IMR-90 (cell line): ENCODE data around the gene CPSF4. TPM values are rescaled to one million over a fixed set of nuclear protein-coding genes. Genes with fewer than 3 reads are reported as not detected.

Experiments
- ATAC-seq: fragments of 200-7000 bp; cut with Tn5 transposase; 2 replicates; pipeline ENCODE4 v1.9.1; 2020; ENCODE audit warnings: low read depth, mild to moderate bottlenecking, moderate library complexity
- BruUV-seq: library from RNA; stranded (reverse); fragments of 400-500 nt; replicated peaks from 2 replicates; lab custom pipeline; 2021; lab: Mats Ljungman, UMichigan
- CTCF ChIA-PET: fragments of 300-600 bp; formaldehyde crosslinking; extraction: SDS; loops from one replicate; lab custom pipeline; 2021; ENCODE audit warnings: antibody characterized with exemption; lab: Yijun Ruan, JAX
- POLR2A ChIA-PET: fragments of 300-600 bp; sonication (Branson Sonifier 250); formaldehyde crosslinking; loops from one replicate; lab custom pipeline; 2022; ENCODE audit warnings: antibody characterized with exemption; ENCODE audit not compliant: unreplicated experiment; lab: Charles Lee
- DNase-seq: peaks from one replicate; pipeline ENCODE4 v3.0.0; 2013
- H2AFZ ChIP-seq: replicated peaks from 2 replicates; pipeline ENCODE3; 2013; ENCODE audit warnings: low read length, mild to moderate bottlenecking; ENCODE audit not compliant: poor library complexity
- H2AK5ac ChIP-seq: 2 replicates; pipeline ENCODE4 v1.6.1; 2013; ENCODE audit warnings: low read depth, low read length, inconsistent platforms
- H2AK9ac ChIP-seq: replicated peaks from 2 replicates; pipeline ENCODE3; 2013; ENCODE audit warnings: mild to moderate bottlenecking, low read depth, low read length, moderate library complexity; ENCODE audit not compliant: poor library complexity
- H2BK120ac ChIP-seq: 2 replicates; pipeline ENCODE4 v1.6.1; 2013; ENCODE audit warnings: low read depth, low read length, inconsistent platforms
- H2BK15ac ChIP-seq: 3 replicates; pipeline ENCODE4 v1.6.1; 2013; ENCODE audit warnings: low read depth, low read length, inconsistent platforms
- H2BK20ac ChIP-seq: 2 replicates; pipeline ENCODE4 v1.6.1; 2013; ENCODE audit warnings: low read depth, mild to moderate bottlenecking, inconsistent platforms, low read length, moderate library complexity
- H2BK5ac ChIP-seq: 2 replicates; pipeline ENCODE4 v1.6.1; 2013; ENCODE audit warnings: mild to moderate bottlenecking, low read depth, low read length, inconsistent platforms; ENCODE audit not compliant: poor library complexity, severe bottlenecking
- H3K14ac ChIP-seq: replicated peaks from 2 replicates; pipeline ENCODE4 v1.6.1; 2013; ENCODE audit warnings: low read depth, low read length, inconsistent platforms
- H3K18ac ChIP-seq: 2 replicates; pipeline ENCODE4 v1.6.1; 2013; ENCODE audit warnings: low read depth, low read length, control low read depth
- H3K23ac ChIP-seq: 2 replicates; pipeline ENCODE4 v1.6.1; 2013; ENCODE audit warnings: low read depth, low read length, inconsistent platforms
- H3K27ac ChIP-seq: 2 replicates; pipeline ENCODE4 v1.5.1; 2013; ENCODE audit warnings: mild to moderate bottlenecking, control low read depth, low read length; ENCODE audit not compliant: insufficient read depth
- H3K27me3 ChIP-seq: 2 replicates; pipeline ENCODE4 v1.6.1; 2013; ENCODE audit warnings: low read length; ENCODE audit not compliant: control insufficient read depth, insufficient read depth
- H3K36me3 ChIP-seq: 2 replicates; pipeline ENCODE4 v1.6.1; 2013; ENCODE audit warnings: low read length, mixed read lengths; ENCODE audit not compliant: control insufficient read depth, insufficient read depth
- H3K4ac ChIP-seq: 2 replicates; pipeline ENCODE4 v1.6.1; 2013; ENCODE audit warnings: low read depth, low read length, inconsistent platforms
- H3K4me1 ChIP-seq: 2 replicates; pipeline ENCODE4 v1.6.1; 2013; ENCODE audit warnings: low read length, mixed read lengths; ENCODE audit not compliant: control insufficient read depth, insufficient read depth
- H3K4me2 ChIP-seq: 2 replicates; pipeline ENCODE4 v1.6.1; 2013; ENCODE audit warnings: low read depth, mild to moderate bottlenecking, control low read depth, low read length, moderate library complexity
- H3K4me3 ChIP-seq: 2 replicates; pipeline ENCODE4 v1.5.1; 2013; ENCODE audit warnings: low read depth, mild to moderate bottlenecking, control low read depth, low read length, moderate library complexity; ENCODE audit not compliant: insufficient read depth
- H3K56ac ChIP-seq: 2 replicates; pipeline ENCODE4 v1.6.1; 2013; ENCODE audit warnings: low read length, inconsistent platforms; ENCODE audit not compliant: insufficient read depth; ENCODE audit errors: extremely low read depth
- H3K79me1 ChIP-seq, 2 experiments: 2 replicates each; pipeline ENCODE4 v1.6.1; 2013; ENCODE audit warnings: low read length in 2 of 2, inconsistent platforms in 1 of 2, low read depth in 1 of 2
- H3K9ac ChIP-seq: 2 replicates; pipeline ENCODE4 v1.6.1; 2013; ENCODE audit warnings: low read depth, low read length, control low read depth
- H3K9me1 ChIP-seq: 2 replicates; pipeline ENCODE4 v1.6.1; 2013; ENCODE audit warnings: low read length, inconsistent platforms; ENCODE audit not compliant: insufficient read depth
- H3K9me3 ChIP-seq: 2 replicates; pipeline ENCODE4 v1.6.1; 2013; ENCODE audit warnings: low read length; ENCODE audit not compliant: control insufficient read depth, insufficient read depth
- H4K20me1 ChIP-seq: 2 replicates; pipeline ENCODE4 v1.6.1; 2013; ENCODE audit warnings: low read length, inconsistent platforms; ENCODE audit not compliant: insufficient read depth
- H4K5ac ChIP-seq: 2 replicates; pipeline ENCODE4 v1.6.1; 2013; ENCODE audit warnings: mild to moderate bottlenecking, low read depth, low read length, control low read depth
- H4K8ac ChIP-seq, 2 experiments: 2 replicates each; pipeline ENCODE4 v1.6.1; 2013; ENCODE audit warnings: low read depth in 2 of 2, low read length in 2 of 2, control low read depth in 1 of 2, inconsistent platforms in 1 of 2
- H4K91ac ChIP-seq: 2 replicates; pipeline ENCODE4 v1.6.1; 2013; ENCODE audit warnings: low read depth, low read length, inconsistent platforms; ENCODE audit not compliant: insufficient read depth
- BHLHE40 ChIP-seq: fragments of 150-350 bp; IDR thresholded peaks from 2 replicates; pipeline ENCODE4 v1.6.1; 2016; ENCODE audit warnings: mild to moderate bottlenecking, low read depth, low read length
- CHD1 ChIP-seq: IDR thresholded peaks from 2 replicates; pipeline ENCODE4 v1.6.1; 2012; ENCODE audit warnings: low read depth, low read length, improper control_type of control experiment
- CTCF ChIP-seq: conservative IDR thresholded peaks from 2 replicates; pipeline ENCODE4 v1.5.1; 2012; ENCODE audit warnings: mild to moderate bottlenecking, low read depth, low read length, improper control_type of control experiment
- ELK1 ChIP-seq: fragments of 150-350 bp; IDR thresholded peaks from 2 replicates; pipeline ENCODE4 v1.6.1; 2016; ENCODE audit warnings: low read depth, mild to moderate bottlenecking, low read length, moderate library complexity, borderline replicate concordance
- FOS ChIP-seq: fragments of 150-350 bp; IDR thresholded peaks from 2 replicates; pipeline ENCODE4 v1.6.1; 2016; ENCODE audit warnings: low read depth, low read length
- RFX5 ChIP-seq: IDR thresholded peaks from 2 replicates; pipeline ENCODE4 v1.8.0; 2012; ENCODE audit warnings: low read depth, mild to moderate bottlenecking, low read length, moderate library complexity
- SMC3 ChIP-seq: fragments of 150-350 bp; IDR thresholded peaks from 2 replicates; pipeline ENCODE4 v1.6.1; 2016; ENCODE audit warnings: low read depth, mild to moderate bottlenecking, antibody characterized with exemption, low read length, moderate library complexity
- WGBS, 2 experiments: methylation state at CpG; one replicate each; pipeline versions ENCODE4 v1.1.5 to v1.1.7; 2013; ENCODE audit warnings: missing lambda C conversion rate in 2 of 2; ENCODE audit not compliant: insufficient read length in 1 of 2; ENCODE audit errors: extremely low coverage in 2 of 2; 5-methylcytosine and 5-hydroxymethylcytosine counted together
- dilution Hi-C: fragments of 300-500 bp; cut with HindIII; formaldehyde crosslinking; loops from one replicate; pipeline ENCODE4 v1.14.3; 2018; ENCODE audit warnings: low sequenced_read_pairs; ENCODE audit not compliant: unreplicated experiment
- in situ Hi-C: fragments of 300-500 bp; cut with MboI; formaldehyde crosslinking; loops from 3 replicates; pipeline ENCODE4 v1.14.3; 2019; ENCODE audit warnings: low sequenced_read_pairs, inconsistent platforms, mixed read lengths
- intact Hi-C: fragments of 100-400 bp; cut with micrococcal nuclease; formaldehyde crosslinking; loops from 2 replicates; pipeline ENCODE4 v1.10.0; 2022
- polyA plus RNA-seq, 3 experiments: library from polyadenylated mRNA; depleted of rRNA; stranded (reverse); fragments of >200 nt; gene quantifications; 2 replicates each; pipeline ENCODE4 v1.2.3, GENCODE V29; 2012; ENCODE audit warnings: low replicate concordance in 1 of 3
- total RNA-seq: library from RNA; depleted of rRNA; stranded (reverse); fragments of >200 nt; gene quantifications from 2 replicates; pipeline ENCODE4 v1.2.3, GENCODE V29; 2012

Gene CPSF4
- total and polyA plus RNA-seq, 2 of the 4 experiments (the other 2 are of a cell fraction): 23.8 to 44.9 TPM

GRCh38 chr7:99392046-99392445, 46.7 kb upstream of the CPSF4 start:
- peaks cover 47% of the 10 kb centered on the region for H4K20me1 ChIP-seq
- dilution Hi-C loops: no loop called here
- H2BK15ac ChIP-seq: no peak overlapping the region
- H3K4me3 ChIP-seq: no peak overlapping the region
- no CpG with 5 or more reads among the region's 8 CpGs for WGBS, 2 experiments
- peaks cover 5 to 50% of the 10 kb centered on the region in 2 experiments for H3K79me1 ChIP-seq
- no peak overlapping the region for H2BK5ac ChIP-seq
- no peak overlapping the region for H4K8ac ChIP-seq
- in situ Hi-C loops: no loop called here
- no peak overlapping the region for H3K14ac ChIP-seq
- H3K56ac ChIP-seq: no peak overlapping the region
- no peak overlapping the region for H2BK20ac ChIP-seq
- no peak overlapping the region for H3K18ac ChIP-seq
- peaks cover 3% of the 10 kb centered on the region for H3K9me1 ChIP-seq
- H3K27me3 ChIP-seq: no peaks in the 10 kb centered on the region
- CTCF ChIA-PET: interaction anchor here (0.8 kb wide), 1 partner anchor 390 kb away, joined by 3 read pairs; no protein-coding TSS in a partner anchor
- no peak overlapping the region for H4K5ac ChIP-seq
- no peak overlapping the region for H2AFZ ChIP-seq
- H3K9ac ChIP-seq: no peak overlapping the region
- no peak overlapping the region for H4K91ac ChIP-seq
- POLR2A ChIA-PET: interaction anchor here (0.8 kb wide), 1 partner anchor 17 kb away, joined by 5 read pairs; the partner anchor contains the start of genes BUD31 and PDAP1
- no TSS peak for BruUV-seq
- peaks cover 7% of the 10 kb centered on the region for H3K4me1 ChIP-seq
- intact Hi-C loops: no loop called here
- no peak overlapping the region for H2AK5ac ChIP-seq
- TF ChIP-seq FOS (no peak), ELK1 (no peak), CHD1 (no peak), RFX5 (no peak), BHLHE40 (no peak), SMC3 (no peak), CTCF (no peak)
- H3K4ac ChIP-seq: no peak overlapping the region
- H2AK9ac ChIP-seq: no peak overlapping the region
- ATAC-seq (no peak), DNase-seq (no peak)
- H3K27ac ChIP-seq: no peak overlapping the region
- H3K4me2 ChIP-seq: no peak overlapping the region
- H3K9me3 ChIP-seq: no peaks in the 10 kb centered on the region
- H3K23ac ChIP-seq: peak overlapping the region; percentile 38
- H3K36me3 ChIP-seq: peaks cover 62% of the 10 kb centered on the region
- no peak overlapping the region for H2BK120ac ChIP-seq
